ENCODE data around the gene SPNS3. TPM values are rescaled to one million over a fixed set of nuclear protein-coding genes. Genes with fewer than 3 reads are reported as not detected.

Gene SPNS3
- total and polyA plus RNA-seq, 2 donors from 2014 or later = 1.4 to 3.7 TPM

DNA sequence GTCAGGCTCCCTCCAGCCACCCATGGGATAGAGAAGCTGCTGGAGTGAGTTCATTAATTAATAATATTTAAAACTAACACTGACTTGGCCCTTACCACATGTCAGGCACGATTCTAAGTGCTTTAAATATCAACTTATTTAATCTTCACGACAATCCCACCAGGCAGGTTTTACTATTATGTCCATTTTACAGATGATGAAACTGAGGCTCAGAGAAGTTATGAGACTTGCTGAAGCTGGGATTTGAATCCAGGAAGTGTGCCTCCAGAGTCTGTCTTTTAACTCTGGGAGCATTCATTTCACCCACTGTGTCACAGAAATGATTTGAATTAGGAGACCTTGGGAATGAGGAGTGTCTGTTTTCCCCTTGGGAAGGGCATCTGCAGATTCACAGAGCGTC, 8.8 kb downstream of the SPNS3 start:
- Histone ChIP-seq H3K36me3 (ENCODE audit: control insufficient read depth in 2 of 3, insufficient read depth in 3 of 3, low read length in 3 of 3) (no peaks in the 10 kb centered on the region), H3K4me3 (ENCODE audit: low read length in 3 of 3) (no peak overlapping the region), H3K4me1 (ENCODE audit: control insufficient read depth in 2 of 3, insufficient read depth in 2 of 3, low read depth in 1 of 3, low read length in 3 of 3) (peaks cover 0 to 2% (median 0%) of the 10 kb centered on the region in 3 donors), H3K9ac (ENCODE audit: low read length in 3 of 3) (no peak overlapping the region), H3K9me3 (ENCODE audit: control insufficient read depth in 2 of 3, insufficient read depth in 1 of 3, low read length in 3 of 3) (no peaks in the 10 kb centered on the region), H3K27me3 (ENCODE audit: control insufficient read depth, insufficient read depth, low read length) (no peaks in the 10 kb centered on the region), H3K27ac (ENCODE audit: low read depth in 2 of 2, low read length in 2 of 2) (no peak overlapping the region)
- intact Hi-C loops (cut with DNase I) = no loop called here
- FAIRE-seq (no peak), DNase-seq (no peak)
- TF ChIP-seq, protein P1, sequence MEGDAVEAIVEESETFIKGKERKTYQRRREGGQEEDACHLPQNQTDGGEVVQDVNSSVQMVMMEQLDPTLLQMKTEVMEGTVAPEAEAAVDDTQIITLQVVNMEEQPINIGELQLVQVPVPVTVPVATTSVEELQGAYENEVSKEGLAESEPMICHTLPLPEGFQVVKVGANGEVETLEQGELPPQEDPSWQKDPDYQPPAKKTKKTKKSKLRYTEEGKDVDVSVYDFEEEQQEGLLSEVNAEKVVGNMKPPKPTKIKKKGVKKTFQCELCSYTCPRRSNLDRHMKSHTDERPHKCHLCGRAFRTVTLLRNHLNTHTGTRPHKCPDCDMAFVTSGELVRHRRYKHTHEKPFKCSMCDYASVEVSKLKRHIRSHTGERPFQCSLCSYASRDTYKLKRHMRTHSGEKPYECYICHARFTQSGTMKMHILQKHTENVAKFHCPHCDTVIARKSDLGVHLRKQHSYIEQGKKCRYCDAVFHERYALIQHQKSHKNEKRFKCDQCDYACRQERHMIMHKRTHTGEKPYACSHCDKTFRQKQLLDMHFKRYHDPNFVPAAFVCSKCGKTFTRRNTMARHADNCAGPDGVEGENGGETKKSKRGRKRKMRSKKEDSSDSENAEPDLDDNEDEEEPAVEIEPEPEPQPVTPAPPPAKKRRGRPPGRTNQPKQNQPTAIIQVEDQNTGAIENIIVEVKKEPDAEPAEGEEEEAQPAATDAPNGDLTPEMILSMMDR (IDR thresholded peaks at IDR 0.05; ENCODE audit: borderline replicate concordance, extremely low read depth, insufficient read depth) = no peak

DNA sequence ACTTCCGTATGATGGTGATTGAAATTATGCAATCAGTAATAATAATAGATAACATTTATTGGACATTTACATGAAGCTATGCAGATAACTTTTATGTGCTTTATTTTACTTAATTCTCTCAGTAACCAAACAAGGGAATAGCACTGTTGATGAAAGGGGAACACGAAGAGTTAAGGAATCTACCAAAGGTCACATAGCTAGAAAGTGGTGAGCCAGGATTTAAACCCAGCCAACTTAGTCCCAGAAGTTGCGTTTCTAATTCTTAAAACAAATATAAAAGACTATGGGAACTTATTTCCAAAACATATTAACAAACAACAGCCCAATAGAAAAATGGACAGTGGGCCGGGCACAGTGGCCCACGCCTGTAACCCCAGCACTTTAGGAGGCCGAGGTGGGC, 9.7 kb downstream of the SPNS3 start:
- TF ChIP-seq, protein P1 (IDR thresholded peaks at IDR 0.05; ENCODE audit: borderline replicate concordance, extremely low read depth, insufficient read depth) = no peak
- Histone ChIP-seq H3K27ac (ENCODE audit: low read depth in 2 of 2, low read length in 2 of 2) (no peak overlapping the region), H3K9ac (ENCODE audit: low read length in 3 of 3) (no peak overlapping the region), H3K9me3 (ENCODE audit: control insufficient read depth in 2 of 3, insufficient read depth in 1 of 3, low read length in 3 of 3) (no peaks in the 10 kb centered on the region), H3K4me1 (ENCODE audit: control insufficient read depth in 2 of 3, insufficient read depth in 2 of 3, low read depth in 1 of 3, low read length in 3 of 3) (peaks cover 0 to 2% (median 0%) of the 10 kb centered on the region in 3 donors), H3K27me3 (ENCODE audit: control insufficient read depth, insufficient read depth, low read length) (no peaks in the 10 kb centered on the region), H3K4me3 (ENCODE audit: low read length in 3 of 3) (no peak overlapping the region), H3K36me3 (ENCODE audit: control insufficient read depth in 2 of 3, insufficient read depth in 3 of 3, low read length in 3 of 3) (no peaks in the 10 kb centered on the region)
- DNase-seq (peak in 1 of 5 donors; percentile 20), FAIRE-seq (no peak)
- intact Hi-C loops (cut with DNase I) = no loop called here

DNA sequence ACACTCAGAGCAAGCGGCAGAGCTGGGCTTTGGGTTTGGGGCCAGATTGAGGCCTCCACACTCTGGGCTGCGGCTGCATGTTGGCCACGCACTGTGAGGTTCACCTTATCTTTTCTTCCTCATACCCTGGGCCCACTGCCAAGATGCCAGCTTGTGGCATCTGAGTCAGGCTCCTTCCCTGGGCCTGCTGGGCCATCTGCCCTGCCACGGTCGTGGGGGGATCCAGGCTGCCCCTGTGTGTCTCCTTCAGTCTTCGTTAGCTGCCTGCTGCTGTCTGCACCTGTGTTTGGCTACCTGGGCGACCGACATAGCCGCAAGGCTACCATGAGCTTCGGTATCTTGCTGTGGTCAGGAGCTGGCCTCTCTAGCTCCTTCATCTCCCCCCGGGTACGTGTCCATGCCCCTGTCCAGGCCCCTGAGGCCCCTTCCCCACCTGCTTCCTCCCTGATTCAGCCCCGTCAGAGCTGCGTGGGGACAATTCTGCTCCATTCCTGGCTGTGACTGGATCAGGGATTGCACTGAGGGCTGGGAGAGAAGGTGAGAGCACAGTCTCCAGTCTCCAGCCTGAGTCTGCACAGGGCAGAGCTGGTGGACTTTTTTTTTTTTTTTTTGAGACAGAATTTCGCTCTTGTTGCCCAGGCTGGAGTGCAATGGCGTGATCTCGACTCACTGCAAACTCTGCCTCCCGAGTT, 11.2 kb downstream of the SPNS3 start:
- DNase-seq = no peak
- FAIRE-seq = no peak

More for the DNA sequence above, 11.2 kb downstream of the SPNS3 start:
- Histone ChIP-seq H3K4me3 (ENCODE audit: low read length in 3 of 3) (no peak overlapping the region), H3K36me3 (ENCODE audit: control insufficient read depth in 2 of 3, insufficient read depth in 3 of 3, low read length in 3 of 3) (no peaks in the 10 kb centered on the region), H3K27me3 (ENCODE audit: control insufficient read depth, insufficient read depth, low read length) (no peaks in the 10 kb centered on the region), H3K4me1 (ENCODE audit: control insufficient read depth in 2 of 3, insufficient read depth in 2 of 3, low read depth in 1 of 3, low read length in 3 of 3) (peaks cover 0 to 2% (median 0%) of the 10 kb centered on the region in 3 donors), H3K27ac (ENCODE audit: low read depth in 2 of 2, low read length in 2 of 2) (no peak overlapping the region), H3K9me3 (ENCODE audit: control insufficient read depth in 2 of 3, insufficient read depth in 1 of 3, low read length in 3 of 3) (no peaks in the 10 kb centered on the region), H3K9ac (ENCODE audit: low read length in 3 of 3) (no peak overlapping the region)
- intact Hi-C loops (cut with DNase I) = no loop called here
- TF ChIP-seq, protein P1 (IDR thresholded peaks at IDR 0.05; ENCODE audit: borderline replicate concordance, extremely low read depth, insufficient read depth) = no peak
